Neural progenitor cell (in vitro differentiated cells): Measurements from ENCODE around the gene ADM. TPM values are rescaled to one million over a fixed set of nuclear protein-coding genes. Genes with fewer than 3 reads are reported as not detected.

Experiments
- DNase-seq: peaks from one replicate; pipeline ENCODE4 v3.0.0-alpha.2; 2016; ENCODE audit warnings: low spot score
- H2AFZ ChIP-seq: fragments of 200-600 bp; sonication (generic); replicated peaks from 2 replicates; pipeline ENCODE4 v1.6.1; 2016; ENCODE audit warnings: antibody characterized with exemption
- H3F3A ChIP-seq: fragments of 200-600 bp; sonication (generic); 2 replicates; pipeline ENCODE4 v1.6.1; 2016; ENCODE audit warnings: antibody characterized with exemption, low read depth
- H3K27ac ChIP-seq: fragments of 200-600 bp; sonication (generic); 2 replicates; pipeline ENCODE4 v1.5.1; 2016; ENCODE audit warnings: mild to moderate bottlenecking
- H3K27me3 ChIP-seq: fragments of 200-600 bp; sonication (generic); 2 replicates; pipeline ENCODE4 v1.6.1; 2016; ENCODE audit warnings: mild to moderate bottlenecking, moderate library complexity
- H3K36me3 ChIP-seq: fragments of 200-600 bp; sonication (generic); 2 replicates; pipeline ENCODE4 v1.5.1; 2016
- H3K4me1 ChIP-seq: fragments of 200-600 bp; sonication (generic); 2 replicates; pipeline ENCODE4 v1.6.1; 2016; ENCODE audit warnings: mixed run types
- H3K4me2 ChIP-seq: fragments of 200-600 bp; sonication (generic); 2 replicates; pipeline ENCODE4 v1.6.1; 2016
- H3K4me3 ChIP-seq: fragments of 200-600 bp; sonication (generic); 2 replicates; pipeline ENCODE4 v1.5.1; 2016
- H3K79me2 ChIP-seq: fragments of 200-600 bp; sonication (generic); 2 replicates; pipeline ENCODE4 v1.6.1; 2016; ENCODE audit warnings: low read depth
- H3K9ac ChIP-seq: fragments of 200-600 bp; sonication (generic); 2 replicates; pipeline ENCODE4 v1.6.1; 2016
- H3K9me3 ChIP-seq: fragments of 200-600 bp; sonication (generic); 2 replicates; pipeline ENCODE4 v1.5.1; 2016; ENCODE audit warnings: low read depth
- H4K20me1 ChIP-seq: fragments of 200-600 bp; sonication (generic); 2 replicates; pipeline ENCODE4 v1.6.1; 2016; ENCODE audit warnings: low read depth
- H3K27ac Mint-ChIP-seq: 3 replicates; pipeline ENCODE4 v1.8.0; 2021; ENCODE audit warnings: mixed read lengths
- H3K27me3 Mint-ChIP-seq: 2 replicates; pipeline ENCODE4 v1.8.0; 2022; ENCODE audit warnings: low read depth, mild to moderate bottlenecking, inconsistent platforms, moderate library complexity, mixed read lengths; ENCODE audit not compliant: insufficient read depth
- H3K36me3 Mint-ChIP-seq: 3 replicates; pipeline ENCODE4 v1.8.0; 2021; ENCODE audit warnings: mixed read lengths
- H3K4me1 Mint-ChIP-seq: 3 replicates; pipeline ENCODE4 v1.8.0; 2021; ENCODE audit warnings: mixed read lengths
- H3K4me3 Mint-ChIP-seq: 3 replicates; pipeline ENCODE4 v1.8.0; 2021; ENCODE audit warnings: mild to moderate bottlenecking, moderate library complexity, mixed read lengths
- H3K9me3 Mint-ChIP-seq: 3 replicates; pipeline ENCODE4 v1.8.0; 2020; ENCODE audit warnings: mixed read lengths
- CTCF ChIP-seq: fragments of 200-600 bp; sonication (generic); IDR thresholded peaks from 2 replicates; pipeline ENCODE4 v1.5.1; 2017; ENCODE audit warnings: antibody characterized with exemption, mild to moderate bottlenecking
- EZH2 ChIP-seq: fragments of 200-600 bp; sonication (generic); IDR thresholded peaks from 2 replicates; pipeline ENCODE4 v1.6.1; 2017; ENCODE audit warnings: antibody characterized with exemption, mild to moderate bottlenecking, moderate library complexity
- EZH2phosphoT487 ChIP-seq: fragments of 200-600 bp; sonication (generic); IDR thresholded peaks from 2 replicates; pipeline ENCODE4 v1.6.1; 2017; ENCODE audit warnings: antibody characterized with exemption
- small RNA-seq: library from RNA; depleted of rRNA; stranded (forward); fragments of <200 nt; gene quantifications from one replicate; pipeline ENCODE3, GENCODE V24; 2015
- total RNA-seq: library from RNA; depleted of rRNA; stranded (reverse); fragments of >200 nt; gene quantifications from 2 replicates; pipeline ENCODE4 v1.2.3, GENCODE V29; 2015; ENCODE audit warnings: low replicate concordance

ADM gene
- total RNA-seq, 1 donor from 2014 or later: 3.8 TPM

- Mint-ChIP-seq H3K4me3 (no peak overlapping the region), H3K4me1 (peaks cover 30% of the 10 kb centered on the region), H3K27me3 (peaks cover 2% of the 10 kb centered on the region), H3K27ac (no peak overlapping the region), H3K36me3 (peaks cover 3% of the 10 kb centered on the region), H3K9me3 (peaks cover 13% of the 10 kb centered on the region)
- Histone ChIP-seq H4K20me1 (peaks cover 5% of the 10 kb centered on the region), H3K27ac (no peak overlapping the region), H3K27me3 (peaks cover 64% of the 10 kb centered on the region), H3K4me3 (no peak overlapping the region), H3K4me2 (no peak overlapping the region), H2AFZ (no peak overlapping the region), H3K79me2 (no peaks in the 10 kb centered on the region), H3K36me3 (no peaks in the 10 kb centered on the region), H3K9ac (no peak overlapping the region), H3F3A (peaks cover 35% of the 10 kb centered on the region), H3K9me3 (no peaks in the 10 kb centered on the region), H3K4me1 (peaks cover 40% of the 10 kb centered on the region)
- TF ChIP-seq EZH2 (no peak), CTCF (no peak), EZH2phosphoT487 (no peak)
- no peak for DNase-seq
Measured at GRCh38 chr11:10355257-10355661, 50.4 kb downstream of the ADM start.

DNA sequence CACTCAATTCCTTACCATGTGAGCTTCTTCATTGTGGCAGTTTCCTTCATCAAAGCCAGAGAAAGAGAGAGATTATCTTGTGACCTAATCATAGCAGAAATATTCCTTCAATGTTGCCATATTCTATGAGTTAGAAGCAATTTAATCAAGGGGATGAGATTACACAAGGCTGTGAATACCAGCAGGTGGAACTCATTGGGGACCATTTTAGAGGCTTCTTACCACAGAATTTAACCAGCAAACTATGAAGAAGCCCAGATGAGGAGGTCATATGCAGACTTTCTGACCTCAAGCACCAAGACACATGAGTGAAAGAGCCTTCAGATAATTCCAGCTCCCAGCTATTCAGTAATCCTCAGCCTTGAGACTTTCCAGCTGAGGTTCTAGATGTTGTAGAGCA lies 51.3 kb downstream of the ADM start:
- Mint-ChIP-seq H3K4me1 (peaks cover 25% of the 10 kb centered on the region), H3K36me3 (peaks cover 5% of the 10 kb centered on the region), H3K27me3 (peaks cover 2% of the 10 kb centered on the region), H3K9me3 (peaks cover 15% of the 10 kb centered on the region), H3K4me3 (no peak overlapping the region), H3K27ac (no peak overlapping the region)
- Histone ChIP-seq H4K20me1 (peaks cover 5% of the 10 kb centered on the region), H3K27ac (no peak overlapping the region), H3K4me1 (peaks cover 31% of the 10 kb centered on the region), H3K79me2 (no peaks in the 10 kb centered on the region), H3K4me2 (no peak overlapping the region), H3K9me3 (no peaks in the 10 kb centered on the region), H2AFZ (no peak overlapping the region), H3K4me3 (no peak overlapping the region), H3K27me3 (peaks cover 55% of the 10 kb centered on the region), H3K36me3 (no peaks in the 10 kb centered on the region), H3F3A (peaks cover 26% of the 10 kb centered on the region), H3K9ac (no peak overlapping the region)
- no peak for DNase-seq
- TF ChIP-seq EZH2phosphoT487: no peak
- no peak for TF ChIP-seq EZH2
- TF ChIP-seq CTCF: no peak

Small RNA genes within 50 kb of the gene (small RNA-seq; reads per million reads assigned to genes)
- not detected for gene AC080023.2

Other genes starting within 250 kb of the ADM start
- 48.2 and 51.1 TPM in 2 replicates for gene SBF2, start 10.9 kb upstream of the ADM start, total RNA-seq
- gene AMPD3, start 150.2 kb downstream of the ADM start, total RNA-seq: 2.9 and 3.0 TPM in 2 replicates
- 33.9 and 49.3 TPM in 2 replicates for gene RNF141, start 236.1 kb downstream of the ADM start, total RNA-seq